ENCODE data around the gene KCNMB2.
"Not testable (repeated sequence)": the region's sequence is repeated elsewhere in the genome, so short reads cannot be mapped to it uniquely, and the experiment has no call there.

The KCNMB2 gene

DNA sequence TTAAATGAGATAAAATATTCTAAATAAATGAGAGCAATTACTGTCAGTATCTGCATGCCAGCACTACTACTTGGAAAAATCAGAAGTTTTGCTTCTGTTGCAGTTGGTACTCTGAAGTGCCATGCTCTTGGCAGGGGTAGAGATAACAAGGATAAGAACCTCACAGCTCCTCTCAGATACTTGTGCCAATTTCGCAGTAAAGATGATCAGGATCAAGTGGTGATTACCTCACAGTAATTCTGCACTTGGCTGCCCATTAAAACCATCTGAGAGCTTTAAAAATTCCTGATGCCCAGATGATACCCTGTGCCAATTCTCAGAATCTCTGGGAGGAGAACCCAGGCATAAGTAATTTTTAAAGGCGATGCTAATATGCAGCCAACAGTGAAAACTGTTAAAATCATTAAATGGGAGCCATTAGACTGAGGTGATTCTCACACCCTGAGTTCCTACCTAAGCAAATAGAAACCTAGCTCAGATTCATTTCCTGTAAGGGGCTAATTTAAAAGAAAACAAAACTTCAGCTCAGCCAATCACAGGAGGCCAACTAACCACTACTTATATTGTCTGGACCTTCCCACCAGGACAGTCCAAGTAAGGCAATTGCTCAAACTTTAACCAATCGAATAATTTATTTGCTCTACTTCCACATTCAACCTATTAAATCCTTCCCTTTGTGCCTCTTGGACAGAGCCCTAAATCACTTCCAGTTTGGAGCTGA is 171.2 kb downstream of the KCNMB2 start:
- Mint-ChIP-seq H3K27me3 (no peaks in the 10 kb centered on the region), H3K4me1 (ENCODE audit: low read depth) (no peaks in the 10 kb centered on the region), H3K27ac (no peak overlapping the region), H3K9me3 (no peaks in the 10 kb centered on the region), H3K36me3 (ENCODE audit: low read depth) (no peaks in the 10 kb centered on the region), H3K4me3 (no peak overlapping the region)

DNA sequence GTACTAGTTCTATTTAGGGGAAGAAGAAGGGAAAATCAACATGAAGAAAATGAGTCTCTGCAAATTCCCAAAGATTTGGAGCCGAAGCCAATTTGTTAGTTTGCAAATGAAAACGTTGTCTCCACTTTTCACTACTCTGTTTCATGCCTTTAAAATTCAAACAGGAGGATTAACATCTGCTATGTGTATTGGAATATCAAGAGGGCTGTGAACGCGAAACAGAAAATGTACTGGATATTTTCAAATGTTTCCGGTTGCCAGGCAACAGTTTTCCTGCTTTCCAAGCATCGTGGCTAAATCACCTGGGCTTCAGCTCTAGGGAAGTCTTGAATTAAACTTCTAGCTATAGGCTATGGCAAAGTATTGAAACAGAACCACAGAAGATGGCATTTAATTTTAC is 172.8 kb downstream of the KCNMB2 start:
- no peak overlapping the region for H3K4me3 Mint-ChIP-seq
- H3K9me3 Mint-ChIP-seq: no peaks in the 10 kb centered on the region
- H3K27me3 Mint-ChIP-seq: no peaks in the 10 kb centered on the region
- no peak overlapping the region for H3K27ac Mint-ChIP-seq
- H3K4me1 Mint-ChIP-seq (ENCODE audit: low read depth): no peaks in the 10 kb centered on the region
- H3K36me3 Mint-ChIP-seq (ENCODE audit: low read depth): no peaks in the 10 kb centered on the region

DNA sequence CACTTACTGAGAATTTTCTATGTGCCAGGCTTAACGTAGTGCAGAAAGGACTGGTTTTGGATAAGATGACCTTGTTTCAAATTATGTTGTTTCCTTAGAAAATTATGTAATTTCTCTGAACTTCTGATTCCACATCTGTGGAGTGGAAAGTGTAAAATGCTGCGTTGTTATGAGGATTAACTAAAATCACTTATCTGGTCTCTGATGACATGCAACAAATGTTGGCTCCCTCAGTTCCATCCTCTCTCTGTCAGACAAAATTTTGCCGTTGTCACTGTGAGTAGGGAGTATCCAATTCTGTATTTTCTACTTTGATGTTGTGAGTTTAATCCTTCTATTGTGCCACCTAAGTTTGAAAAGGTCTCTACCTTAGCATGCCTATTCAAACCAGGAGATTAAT is 175.5 kb downstream of the KCNMB2 start:
- Mint-ChIP-seq H3K9me3 (no peaks in the 10 kb centered on the region), H3K4me3 (no peak overlapping the region), H3K27me3 (no peaks in the 10 kb centered on the region), H3K4me1 (ENCODE audit: low read depth) (no peaks in the 10 kb centered on the region), H3K27ac (no peak overlapping the region), H3K36me3 (ENCODE audit: low read depth) (no peaks in the 10 kb centered on the region)

DNA sequence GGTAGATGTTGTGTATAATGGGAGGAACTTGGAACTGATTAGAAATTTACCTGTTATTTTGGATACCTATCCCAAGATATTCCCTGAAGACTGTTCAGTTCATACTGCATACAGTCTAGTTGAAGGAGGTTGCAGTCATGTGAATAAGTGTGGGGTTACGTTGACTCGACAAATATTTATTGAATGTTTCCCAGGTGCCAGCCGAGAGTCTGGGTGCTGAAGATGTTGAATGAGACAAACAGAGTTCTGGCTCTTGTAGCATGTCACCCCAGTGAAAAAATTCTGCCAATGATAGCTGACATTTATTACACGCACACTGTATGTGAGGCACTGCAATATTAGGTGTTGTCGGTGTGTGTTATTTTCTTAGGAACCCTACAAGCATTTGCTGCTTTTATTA is 176.0 kb downstream of the KCNMB2 start:
- H3K36me3 Mint-ChIP-seq (ENCODE audit: low read depth): no peaks in the 10 kb centered on the region
- no peak overlapping the region for H3K4me3 Mint-ChIP-seq
- no peaks in the 10 kb centered on the region for H3K4me1 Mint-ChIP-seq (ENCODE audit: low read depth)
- no peaks in the 10 kb centered on the region for H3K9me3 Mint-ChIP-seq
- H3K27me3 Mint-ChIP-seq: no peaks in the 10 kb centered on the region
- no peak overlapping the region for H3K27ac Mint-ChIP-seq

DNA sequence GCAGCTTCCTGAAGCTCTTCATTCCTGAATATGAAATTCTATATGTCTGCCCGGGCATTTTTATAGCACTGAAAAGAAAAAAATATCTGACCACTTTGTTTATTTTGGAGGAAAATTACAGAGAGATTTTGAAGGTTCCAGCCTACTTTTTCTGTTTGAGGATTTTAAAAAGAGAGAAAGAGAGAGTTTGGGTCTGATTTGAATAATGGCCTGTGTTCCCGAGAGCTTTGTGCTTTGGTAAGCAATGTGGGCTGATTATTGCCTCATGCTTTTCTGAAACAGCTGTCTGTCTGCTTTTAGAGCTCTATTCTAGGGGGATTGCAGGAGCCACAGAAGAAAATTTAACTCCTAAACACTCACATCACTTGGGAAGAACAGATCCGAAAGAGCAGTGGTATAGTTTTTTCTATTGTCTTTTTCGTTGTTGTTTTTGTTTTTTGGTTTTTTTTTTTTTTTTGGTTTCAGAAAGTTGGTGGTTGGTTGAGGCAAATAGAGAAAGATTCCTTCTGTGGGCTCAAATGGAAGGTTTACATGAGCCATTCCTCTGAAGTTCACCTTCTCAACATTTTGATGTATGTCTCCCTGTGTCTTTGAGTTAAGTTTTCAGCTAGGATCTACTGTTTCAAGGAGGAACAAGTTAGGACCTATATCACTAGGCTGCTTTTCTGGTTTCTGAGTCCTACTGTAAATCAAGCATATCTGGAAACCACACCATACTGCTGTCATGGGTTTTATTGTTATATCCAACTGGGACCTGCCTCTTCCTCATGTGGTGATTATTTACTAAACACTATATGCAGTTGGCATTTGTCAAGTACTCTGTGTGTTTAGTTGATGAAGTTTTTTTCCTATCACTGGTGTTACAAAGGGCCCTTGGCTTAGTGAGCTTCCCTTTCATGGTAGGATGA is 178.9 kb downstream of the KCNMB2 start:
- no peaks in the 10 kb centered on the region for H3K4me1 Mint-ChIP-seq (ENCODE audit: low read depth)
- H3K36me3 Mint-ChIP-seq (ENCODE audit: low read depth): no peaks in the 10 kb centered on the region
- no peaks in the 10 kb centered on the region for H3K9me3 Mint-ChIP-seq
- no peak overlapping the region for H3K27ac Mint-ChIP-seq
- H3K27me3 Mint-ChIP-seq: no peaks in the 10 kb centered on the region
- H3K4me3 Mint-ChIP-seq: no peak overlapping the region

DNA sequence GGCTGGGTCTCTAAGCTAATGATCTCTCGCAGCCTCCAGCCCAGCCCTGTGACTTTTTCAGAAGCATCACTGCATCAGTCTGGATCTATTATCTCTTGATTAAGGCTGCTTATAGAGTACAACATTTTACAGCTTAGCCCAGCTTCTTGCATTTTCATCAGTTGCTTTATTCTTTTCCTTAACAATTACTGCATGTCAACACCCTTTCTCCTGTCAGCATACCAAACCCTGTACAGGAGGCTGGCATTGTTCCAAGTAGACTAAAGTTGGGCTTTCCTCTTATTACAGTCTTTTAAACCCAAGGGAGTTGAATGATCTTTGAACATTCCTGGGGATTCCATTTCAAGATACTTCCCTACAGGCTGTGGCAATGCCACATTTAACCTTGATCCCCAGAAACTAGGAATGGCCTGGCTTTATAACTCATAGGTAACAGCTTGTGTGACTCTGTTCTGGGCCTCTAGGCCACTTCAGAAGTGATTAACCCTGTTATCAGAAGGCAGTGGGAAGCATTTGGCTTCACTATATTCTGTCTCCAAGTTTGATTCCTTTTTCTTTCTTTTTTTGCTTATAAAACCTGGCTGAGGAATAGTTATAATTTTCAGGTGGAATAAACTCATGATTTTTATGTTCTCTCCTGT is 182.9 kb downstream of the KCNMB2 start:
- Mint-ChIP-seq H3K27me3 (peaks cover 2% of the 10 kb centered on the region), H3K27ac (no peak overlapping the region), H3K9me3 (no peaks in the 10 kb centered on the region), H3K4me3 (no peak overlapping the region), H3K4me1 (ENCODE audit: low read depth) (no peaks in the 10 kb centered on the region), H3K36me3 (ENCODE audit: low read depth) (no peaks in the 10 kb centered on the region)

DNA sequence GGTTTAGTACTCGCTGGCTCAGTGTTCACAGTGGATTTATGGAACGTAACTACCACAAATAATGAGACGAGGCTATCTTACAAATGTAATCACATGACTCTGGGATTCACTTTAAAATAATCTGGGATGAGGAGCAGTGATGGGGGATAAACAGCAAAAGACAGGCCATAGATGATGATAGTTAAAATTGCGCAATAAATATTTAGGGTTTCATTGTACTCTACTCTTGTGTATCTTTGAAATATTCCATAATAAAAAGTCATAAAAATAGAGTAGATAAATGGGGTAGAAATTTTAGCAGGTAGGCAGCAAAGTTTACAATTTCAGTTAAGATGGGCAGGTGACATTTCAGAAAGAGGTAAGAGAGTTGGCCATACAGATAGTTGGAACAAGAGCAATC is 196.6 kb downstream of the KCNMB2 start:
- no peak overlapping the region for H3K4me3 Mint-ChIP-seq
- H3K27me3 Mint-ChIP-seq: peaks cover 6% of the 10 kb centered on the region
- no peaks in the 10 kb centered on the region for H3K36me3 Mint-ChIP-seq (ENCODE audit: low read depth)
- no peak overlapping the region for H3K27ac Mint-ChIP-seq
- no peaks in the 10 kb centered on the region for H3K4me1 Mint-ChIP-seq (ENCODE audit: low read depth)
- no peaks in the 10 kb centered on the region for H3K9me3 Mint-ChIP-seq

DNA sequence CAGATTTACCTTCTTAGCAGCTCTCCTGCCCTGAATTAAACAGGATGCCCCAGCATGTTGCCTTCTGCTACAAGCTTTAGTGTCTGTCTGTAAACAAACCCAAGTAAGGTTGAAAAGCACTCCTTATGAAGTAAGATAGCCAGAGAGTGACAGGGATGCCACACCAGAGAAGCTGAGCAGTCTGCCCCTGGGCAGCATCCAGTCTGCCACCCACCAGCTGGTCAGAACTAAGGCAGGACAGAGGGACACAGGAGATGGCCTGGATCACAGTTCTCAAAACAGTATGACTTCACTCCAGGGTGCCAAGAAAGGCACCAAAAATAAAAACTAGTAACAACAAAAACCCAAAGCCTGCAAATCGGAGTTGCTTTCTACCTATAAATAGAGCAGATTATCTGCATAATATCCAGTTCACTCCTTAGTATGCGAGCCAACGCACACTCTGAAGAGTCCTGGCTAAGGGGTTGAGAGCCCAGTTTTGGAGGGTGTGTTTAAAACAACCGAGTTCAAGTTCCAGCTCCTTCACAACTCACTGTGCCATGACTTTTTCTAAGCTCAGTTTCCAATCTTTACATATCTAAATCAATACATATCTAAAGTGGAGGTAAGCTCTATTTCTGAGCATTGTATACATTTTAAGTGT is 198.9 kb downstream of the KCNMB2 start:
- Mint-ChIP-seq H3K27ac (no peak overlapping the region), H3K36me3 (ENCODE audit: low read depth) (no peaks in the 10 kb centered on the region), H3K9me3 (no peaks in the 10 kb centered on the region), H3K4me3 (no peak overlapping the region), H3K27me3 (peaks cover 6% of the 10 kb centered on the region), H3K4me1 (ENCODE audit: low read depth) (no peaks in the 10 kb centered on the region)

DNA sequence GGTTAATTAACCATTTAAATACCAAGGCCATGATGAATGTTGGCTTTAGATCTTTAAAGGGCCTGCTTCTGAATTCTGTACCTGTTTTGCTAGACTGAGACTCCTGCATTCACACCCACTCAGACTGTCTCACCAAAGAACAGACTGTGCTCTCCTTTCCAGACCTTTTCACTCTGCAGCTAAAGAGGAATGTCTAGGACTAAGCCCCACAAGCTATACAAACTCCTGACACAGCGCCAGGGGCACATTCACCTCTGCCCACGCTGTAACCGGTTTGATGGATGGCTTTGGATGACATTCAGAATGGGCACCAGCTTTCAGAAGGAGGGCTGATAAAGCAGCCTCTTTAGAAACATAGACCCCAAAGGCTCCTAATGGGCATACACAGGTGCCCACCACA is 200.1 kb downstream of the KCNMB2 start:
- H3K4me1 Mint-ChIP-seq (ENCODE audit: low read depth): no peaks in the 10 kb centered on the region
- H3K9me3 Mint-ChIP-seq: no peaks in the 10 kb centered on the region
- H3K27me3 Mint-ChIP-seq: no peaks in the 10 kb centered on the region
- H3K27ac Mint-ChIP-seq: no peak overlapping the region
- H3K4me3 Mint-ChIP-seq: no peak overlapping the region
- H3K36me3 Mint-ChIP-seq (ENCODE audit: low read depth): no peaks in the 10 kb centered on the region

DNA sequence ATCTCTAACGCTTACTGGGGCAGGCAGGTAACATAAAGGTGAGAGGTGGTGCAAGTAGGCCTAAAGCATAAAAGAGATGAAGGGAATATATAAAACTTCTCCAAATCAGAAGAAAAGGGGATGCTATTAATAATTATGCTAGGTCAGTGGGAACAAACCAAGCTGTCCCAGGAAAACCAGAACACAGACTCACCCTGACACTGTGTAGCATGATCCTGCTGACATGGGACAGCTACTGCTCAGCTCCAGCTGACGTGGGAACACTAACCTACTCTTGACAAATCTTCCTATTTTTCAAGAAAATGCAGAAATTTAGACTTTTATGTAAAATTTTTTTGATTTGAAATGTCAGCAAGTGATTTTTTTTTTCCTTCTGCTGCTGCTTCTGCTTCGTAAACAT is 203.5 kb downstream of the KCNMB2 start:
- Mint-ChIP-seq H3K4me1 (ENCODE audit: low read depth) (no peaks in the 10 kb centered on the region), H3K27me3 (no peaks in the 10 kb centered on the region), H3K27ac (no peak overlapping the region), H3K9me3 (no peaks in the 10 kb centered on the region), H3K36me3 (ENCODE audit: low read depth) (no peaks in the 10 kb centered on the region), H3K4me3 (no peak overlapping the region)

DNA sequence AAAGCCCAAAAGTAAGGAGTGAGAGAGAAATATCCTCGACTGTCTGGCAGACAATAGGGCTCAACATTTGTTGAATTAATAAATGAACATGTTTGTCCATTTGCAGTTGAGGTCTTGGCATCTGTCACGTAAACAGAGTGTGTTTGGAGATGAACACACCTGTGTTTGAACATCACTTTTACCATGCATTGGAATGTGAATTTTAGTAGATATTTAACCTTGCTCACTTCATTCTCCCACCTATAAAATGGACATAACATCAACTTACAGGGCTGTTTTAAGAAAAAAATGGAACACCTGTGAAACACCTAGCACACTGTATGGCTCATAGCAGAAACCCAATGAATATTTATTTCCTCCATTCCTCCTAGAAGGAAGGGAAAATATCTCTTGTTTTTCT is 204.8 kb downstream of the KCNMB2 start:
- H3K9me3 Mint-ChIP-seq: no peaks in the 10 kb centered on the region
- H3K27ac Mint-ChIP-seq: no peak overlapping the region
- no peaks in the 10 kb centered on the region for H3K27me3 Mint-ChIP-seq
- no peaks in the 10 kb centered on the region for H3K36me3 Mint-ChIP-seq (ENCODE audit: low read depth)
- no peaks in the 10 kb centered on the region for H3K4me1 Mint-ChIP-seq (ENCODE audit: low read depth)
- no peak overlapping the region for H3K4me3 Mint-ChIP-seq

DNA sequence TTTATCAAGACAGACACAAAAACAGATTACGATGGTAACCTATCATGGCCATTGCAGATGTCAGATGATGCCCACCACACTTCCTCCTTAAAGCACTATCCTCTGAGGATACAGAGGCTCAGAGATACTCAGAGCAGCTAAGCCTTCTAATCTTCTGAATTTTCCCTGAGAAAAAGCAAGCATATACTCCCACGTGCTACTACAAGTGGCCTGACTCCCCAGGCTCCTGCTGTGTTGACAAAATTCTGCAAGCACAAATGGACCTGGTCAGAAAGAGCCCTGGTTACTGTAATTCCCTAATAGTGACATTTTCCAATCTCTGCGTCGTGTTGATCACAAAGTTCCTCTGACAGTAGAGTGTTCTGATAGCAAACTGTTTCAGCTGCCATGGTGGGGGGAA is 207.1 kb downstream of the KCNMB2 start:
- Mint-ChIP-seq H3K27me3 (no peaks in the 10 kb centered on the region), H3K9me3 (peaks cover 6% of the 10 kb centered on the region), H3K36me3 (ENCODE audit: low read depth) (no peaks in the 10 kb centered on the region), H3K4me1 (ENCODE audit: low read depth) (no peaks in the 10 kb centered on the region), H3K27ac (no peak overlapping the region), H3K4me3 (no peak overlapping the region)

DNA sequence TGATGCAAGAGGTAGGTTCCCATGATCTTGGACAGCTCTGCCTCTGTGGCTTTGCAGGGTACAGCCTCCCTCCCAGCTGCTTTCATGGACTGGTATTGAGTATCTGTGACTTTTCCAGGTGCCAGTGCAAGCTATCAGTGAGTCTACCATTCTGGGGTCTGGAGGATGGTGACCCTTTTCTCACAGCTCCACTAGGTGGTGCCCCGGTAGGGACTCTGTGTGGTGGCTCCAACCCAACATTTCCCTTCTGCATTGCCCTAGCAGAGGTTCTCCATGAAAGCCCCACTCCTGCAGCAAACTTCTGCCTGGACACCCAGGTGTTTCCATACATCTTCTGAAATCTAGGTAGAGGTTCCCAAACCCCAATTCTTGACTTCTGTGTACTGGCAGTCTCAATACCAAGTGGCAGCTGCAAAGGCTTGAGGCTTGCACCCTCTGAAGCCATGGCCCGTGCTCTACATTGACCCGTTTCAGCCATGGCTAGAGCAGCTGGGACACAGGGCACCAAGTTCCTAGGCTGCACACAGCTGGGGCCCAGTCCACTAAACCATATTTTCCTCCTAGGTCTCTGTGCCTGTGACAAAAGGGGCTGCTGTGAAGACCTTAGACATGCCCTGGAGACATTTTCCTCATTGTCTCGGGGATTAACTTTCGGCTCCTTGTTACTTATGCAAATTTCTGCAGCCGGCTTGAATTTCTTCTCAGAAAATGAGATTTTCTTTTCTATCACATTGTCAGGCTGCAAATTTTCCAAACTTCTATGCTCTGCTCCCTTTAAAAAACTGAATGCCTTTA is 209.8 kb downstream of the KCNMB2 start:
- not testable (repeated sequence) for H3K27ac Mint-ChIP-seq; H3K4me3 Mint-ChIP-seq; H3K4me1 Mint-ChIP-seq (ENCODE audit: low read depth); H3K36me3 Mint-ChIP-seq (ENCODE audit: low read depth); H3K9me3 Mint-ChIP-seq; H3K27me3 Mint-ChIP-seq

DNA sequence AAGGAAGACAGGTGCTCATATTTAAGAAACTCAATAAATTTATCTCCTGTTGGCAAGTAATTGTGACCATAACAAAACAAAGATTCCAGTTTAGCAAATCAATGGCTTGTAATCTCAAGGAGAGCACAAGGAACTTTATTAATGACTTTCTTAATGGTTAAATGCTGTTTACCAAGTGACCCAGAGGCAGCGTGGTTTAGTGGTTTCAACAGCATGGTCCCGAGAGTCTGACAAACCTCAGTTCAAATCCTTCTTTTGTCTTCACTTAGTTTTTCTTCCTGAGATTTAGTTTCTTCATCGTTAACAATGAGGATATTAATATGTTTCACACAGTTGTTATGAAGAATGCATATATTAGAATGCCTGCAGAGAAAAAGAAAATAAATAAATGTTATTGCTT is 212.6 kb downstream of the KCNMB2 start:
- Mint-ChIP-seq H3K36me3 (ENCODE audit: low read depth) (no peaks in the 10 kb centered on the region), H3K9me3 (peaks cover 6% of the 10 kb centered on the region), H3K27me3 (peaks cover 5% of the 10 kb centered on the region), H3K4me1 (ENCODE audit: low read depth) (no peaks in the 10 kb centered on the region), H3K27ac (no peak overlapping the region), H3K4me3 (no peak overlapping the region)

Data from stimulated activated naive CD8-positive, alpha-beta T cell treated with anti-CD3 and anti-CD28 coated beads, Interleukin-15, Interleukin-2, amounts not matched to agents 100 ng/mL and 50 ng/mL, for 24 hours (primary cell).